BE2C (cell line): ENCODE measurements around the gene STRADB.

Experiments used
- DNase-seq: peaks from one replicate; pipeline ENCODE4 v3.0.0-alpha.2; 2020
- H3K27me3 ChIP-seq: fragments of 250-450 bp; sonication (Bioruptor Pico); 2 replicates; pipeline ENCODE4 v1.5.1; 2020; ENCODE audit warnings: mild to moderate bottlenecking
- H3K36me3 ChIP-seq: fragments of 250-450 bp; sonication (Bioruptor Pico); 2 replicates; pipeline ENCODE4 v1.5.1; 2020; ENCODE audit warnings: mild to moderate bottlenecking
- H3K4me1 ChIP-seq: fragments of 250-450 bp; sonication (Bioruptor Pico); 2 replicates; pipeline ENCODE4 v1.5.1; 2020
- H3K4me3 ChIP-seq: 2 replicates; pipeline ENCODE4 v1.5.1; 2011; ENCODE audit warnings: low read depth, low read length
- H3K9me3 ChIP-seq: fragments of 250-450 bp; sonication (Bioruptor Pico); 2 replicates; pipeline ENCODE4 v1.5.1; 2020
- CTCF ChIP-seq: IDR thresholded peaks from 2 replicates; pipeline ENCODE4 v1.5.1; 2012; ENCODE audit warnings: mild to moderate bottlenecking, low read depth, low read length

The STRADB gene

DNA sequence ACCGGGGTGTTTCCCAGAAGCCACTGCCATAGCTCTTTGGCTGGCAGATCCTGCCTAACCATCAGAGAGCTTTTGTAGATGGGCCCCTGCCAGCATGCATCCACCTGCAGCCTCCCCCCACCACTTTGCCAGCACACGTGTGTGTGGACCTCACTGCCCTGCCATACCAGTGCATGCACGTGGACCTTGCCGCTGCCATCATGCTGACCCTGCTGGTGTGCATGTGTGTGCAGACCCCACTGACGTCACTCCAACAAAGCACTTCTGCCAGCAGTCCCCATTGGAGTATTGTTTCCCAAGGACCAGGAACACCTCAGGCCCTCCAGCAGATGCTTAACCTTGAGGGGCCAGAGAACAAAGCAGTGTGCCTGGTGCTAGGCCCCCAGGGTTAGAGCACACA is 71.4 kb downstream of the STRADB start:
- no peaks in the 10 kb centered on the region for H3K4me1 ChIP-seq
- no peak for TF ChIP-seq CTCF
- H3K36me3 ChIP-seq: no peaks in the 10 kb centered on the region
- no peak for DNase-seq
- no peak overlapping the region for H3K4me3 ChIP-seq
- H3K27me3 ChIP-seq: no peaks in the 10 kb centered on the region
- H3K9me3 ChIP-seq: no peaks in the 10 kb centered on the region

DNA sequence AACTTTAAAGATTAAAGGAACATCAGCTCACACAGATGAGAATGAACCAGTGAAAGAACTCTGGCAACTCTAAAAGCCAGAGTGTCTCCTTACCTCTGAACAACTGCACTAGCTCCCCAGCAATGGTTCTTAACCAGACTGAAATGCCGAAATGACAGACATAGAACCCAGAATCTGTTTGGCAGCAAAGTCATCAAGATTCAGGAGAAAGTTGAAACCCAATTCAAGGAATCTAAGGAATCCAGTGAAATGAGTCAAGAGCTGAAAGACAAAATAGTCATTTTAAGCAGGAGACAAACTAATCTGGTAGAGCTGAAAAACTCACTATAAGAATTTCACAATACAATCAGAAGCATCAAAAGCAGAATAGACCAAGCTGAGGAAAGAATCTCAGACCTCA is 72.0 kb downstream of the STRADB start:
- H3K36me3 ChIP-seq: no peaks in the 10 kb centered on the region
- no peaks in the 10 kb centered on the region for H3K4me1 ChIP-seq
- no peak for DNase-seq
- H3K27me3 ChIP-seq: no peaks in the 10 kb centered on the region
- TF ChIP-seq CTCF: no peak
- H3K9me3 ChIP-seq: no peaks in the 10 kb centered on the region
- no peak overlapping the region for H3K4me3 ChIP-seq
